Measurements from ENCODE around the gene ICAM2. TPM values are rescaled to one million over a fixed set of nuclear protein-coding genes. Genes with fewer than 3 reads are reported as not detected.

Gene ICAM2
- total RNA-seq, 1 experiment from 2014 or later: 4.4 TPM

DNA sequence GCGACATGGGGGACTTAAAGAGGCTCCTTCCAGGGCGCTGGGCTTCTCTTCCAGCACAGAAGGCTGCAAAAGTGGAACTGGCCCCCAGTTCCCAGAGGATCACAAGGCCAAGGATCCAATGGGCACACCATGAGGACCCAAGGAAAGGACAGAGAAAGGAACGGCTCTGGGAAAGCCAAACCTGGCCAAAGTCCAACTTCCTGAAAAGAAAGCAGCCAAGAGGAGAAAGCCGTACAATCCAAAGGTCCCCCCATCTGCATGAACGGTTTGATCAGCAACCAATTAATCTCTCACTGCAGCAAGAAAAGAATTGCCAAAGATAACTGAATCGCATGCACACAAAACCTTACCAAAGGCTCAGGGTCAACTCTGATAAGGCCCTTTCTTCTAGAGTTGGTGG lies 19.8 kb upstream of the ICAM2 start:
- H3K4me1 ChIP-seq (ENCODE audit: low read length): no peaks in the 10 kb centered on the region
- H2AFZ ChIP-seq (ENCODE audit: low read length): no peak overlapping the region
- H3K27me3 ChIP-seq (ENCODE audit: low read length): no peaks in the 10 kb centered on the region
- H3K36me3 ChIP-seq (ENCODE audit: insufficient read depth, low read length): no peaks in the 10 kb centered on the region
- no peak overlapping the region for H3K4me3 ChIP-seq (ENCODE audit: low read length)
- H3K4me2 ChIP-seq (ENCODE audit: low read depth, low read length, poor library complexity, severe bottlenecking): no peak overlapping the region
- no peaks in the 10 kb centered on the region for H4K20me1 ChIP-seq (ENCODE audit: insufficient read depth, low read depth, low read length)
- no peaks in the 10 kb centered on the region for H3K9me3 ChIP-seq (ENCODE audit: low read length)
- DNase-seq: no peak
- H3K79me2 ChIP-seq (ENCODE audit: low read length): no peaks in the 10 kb centered on the region
- H3K9me2 ChIP-seq (replicated peaks; ENCODE audit: insufficient read depth, low read length): no peaks in the 10 kb centered on the region
- no peak overlapping the region for H3K9ac ChIP-seq (ENCODE audit: low read length)
- H3K27ac ChIP-seq (ENCODE audit: low read length): no peak overlapping the region

DNA sequence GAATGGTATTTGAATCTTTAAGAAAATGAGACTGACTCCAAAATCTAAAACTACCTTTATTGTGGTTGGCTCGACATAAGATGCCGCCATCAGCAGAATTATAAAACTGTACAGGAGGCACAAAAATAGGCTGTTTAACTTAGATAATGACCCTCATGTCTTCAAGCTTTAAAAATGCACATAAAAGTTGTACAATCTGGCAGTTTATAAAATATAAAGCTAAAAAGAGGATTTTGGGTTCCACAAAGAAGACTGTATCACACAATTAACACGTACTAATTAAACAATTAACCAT lies 18.6 kb upstream of the ICAM2 start:
- no peaks in the 10 kb centered on the region for H3K4me1 ChIP-seq (ENCODE audit: low read length)
- no peak overlapping the region for H3K4me2 ChIP-seq (ENCODE audit: low read depth, low read length, poor library complexity, severe bottlenecking)
- H4K20me1 ChIP-seq (ENCODE audit: insufficient read depth, low read depth, low read length): no peaks in the 10 kb centered on the region
- H3K36me3 ChIP-seq (ENCODE audit: insufficient read depth, low read length): no peaks in the 10 kb centered on the region
- no peak overlapping the region for H3K4me3 ChIP-seq (ENCODE audit: low read length)
- H2AFZ ChIP-seq (ENCODE audit: low read length): no peak overlapping the region
- H3K27me3 ChIP-seq (ENCODE audit: low read length): no peaks in the 10 kb centered on the region
- no peak for DNase-seq
- no peaks in the 10 kb centered on the region for H3K79me2 ChIP-seq (ENCODE audit: low read length)
- no peaks in the 10 kb centered on the region for H3K9me2 ChIP-seq (replicated peaks; ENCODE audit: insufficient read depth, low read length)
- no peak overlapping the region for H3K27ac ChIP-seq (ENCODE audit: low read length)
- no peak overlapping the region for H3K9ac ChIP-seq (ENCODE audit: low read length)
- no peaks in the 10 kb centered on the region for H3K9me3 ChIP-seq (ENCODE audit: low read length)

DNA sequence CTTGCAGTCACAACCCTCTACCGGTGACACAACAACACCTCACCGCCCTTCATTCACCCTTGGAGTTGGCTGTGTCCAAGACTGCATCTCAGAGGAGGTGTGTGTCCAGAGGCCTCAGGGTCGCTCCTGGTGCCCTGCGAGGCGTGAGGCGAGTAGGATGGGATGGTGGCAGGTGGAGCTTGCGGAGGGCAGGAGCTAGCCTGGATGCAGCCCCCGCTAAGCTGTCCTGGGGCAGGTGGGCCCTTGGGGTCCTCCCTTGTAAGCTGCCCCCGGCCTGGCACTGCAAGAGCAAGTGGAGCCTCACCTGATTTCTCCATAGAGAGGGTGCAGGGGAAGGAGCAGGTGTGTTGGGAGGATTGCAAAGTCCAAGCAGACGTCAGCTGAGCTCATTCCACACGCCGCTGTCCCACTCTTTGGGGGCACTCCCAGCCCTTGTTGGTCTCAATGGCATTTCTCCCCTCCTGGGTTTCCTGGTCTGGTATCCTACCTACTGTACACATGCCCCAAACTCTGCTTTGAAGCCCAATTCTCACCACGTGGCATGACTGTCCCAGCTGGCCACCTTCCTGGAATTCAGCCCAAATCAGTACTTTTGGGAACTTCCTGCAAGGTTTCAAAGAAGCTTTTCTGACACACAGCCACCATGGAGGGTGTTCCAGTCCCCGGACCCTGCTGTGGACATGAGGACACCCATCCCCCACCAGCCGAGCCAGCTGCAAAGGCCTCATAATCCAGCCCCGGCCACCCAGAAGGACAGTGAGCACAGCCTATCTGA lies 18.1 kb upstream of the ICAM2 start:
- no peak overlapping the region for H3K4me3 ChIP-seq (ENCODE audit: low read length)
- no peak overlapping the region for H3K9ac ChIP-seq (ENCODE audit: low read length)
- no peaks in the 10 kb centered on the region for H3K9me3 ChIP-seq (ENCODE audit: low read length)
- no peaks in the 10 kb centered on the region for H3K27me3 ChIP-seq (ENCODE audit: low read length)
- no peaks in the 10 kb centered on the region for H3K9me2 ChIP-seq (replicated peaks; ENCODE audit: insufficient read depth, low read length)
- H2AFZ ChIP-seq (ENCODE audit: low read length): no peak overlapping the region
- no peak overlapping the region for H3K27ac ChIP-seq (ENCODE audit: low read length)
- DNase-seq: no peak
- no peaks in the 10 kb centered on the region for H4K20me1 ChIP-seq (ENCODE audit: insufficient read depth, low read depth, low read length)
- no peaks in the 10 kb centered on the region for H3K4me1 ChIP-seq (ENCODE audit: low read length)
- H3K4me2 ChIP-seq (ENCODE audit: low read depth, low read length, poor library complexity, severe bottlenecking): no peak overlapping the region
- H3K79me2 ChIP-seq (ENCODE audit: low read length): no peaks in the 10 kb centered on the region
- H3K36me3 ChIP-seq (ENCODE audit: insufficient read depth, low read length): no peaks in the 10 kb centered on the region

DNA sequence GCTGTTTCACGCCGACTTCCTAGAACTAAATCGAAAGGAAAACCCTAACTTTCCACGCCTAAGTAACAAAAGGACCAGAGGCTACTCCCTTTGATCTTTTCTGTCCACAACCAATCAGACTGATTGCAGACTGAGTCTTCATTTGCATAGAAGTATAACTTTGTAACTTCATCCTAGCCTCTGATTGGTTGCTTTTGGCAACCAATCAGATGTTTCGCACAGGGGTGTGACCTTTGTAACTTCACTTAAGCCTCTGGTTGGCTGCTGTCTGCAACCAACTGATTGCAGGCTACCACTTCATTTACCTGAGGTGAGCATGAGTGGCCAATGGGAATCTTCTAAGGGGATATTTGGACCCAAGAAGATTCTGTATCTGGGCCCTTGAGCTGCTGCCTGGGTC lies 17.4 kb upstream of the ICAM2 start:
- peak; percentile 53 for DNase-seq
- no peak overlapping the region for H3K27ac ChIP-seq (ENCODE audit: low read length)
- H3K9ac ChIP-seq (ENCODE audit: low read length): no peak overlapping the region
- no peak overlapping the region for H2AFZ ChIP-seq (ENCODE audit: low read length)
- H3K9me2 ChIP-seq (replicated peaks; ENCODE audit: insufficient read depth, low read length): no peaks in the 10 kb centered on the region
- no peaks in the 10 kb centered on the region for H3K36me3 ChIP-seq (ENCODE audit: insufficient read depth, low read length)
- H3K4me3 ChIP-seq (ENCODE audit: low read length): no peak overlapping the region
- H3K79me2 ChIP-seq (ENCODE audit: low read length): no peaks in the 10 kb centered on the region
- no peaks in the 10 kb centered on the region for H3K4me1 ChIP-seq (ENCODE audit: low read length)
- H4K20me1 ChIP-seq (ENCODE audit: insufficient read depth, low read depth, low read length): no peaks in the 10 kb centered on the region
- H3K27me3 ChIP-seq (ENCODE audit: low read length): no peaks in the 10 kb centered on the region
- H3K4me2 ChIP-seq (ENCODE audit: low read depth, low read length, poor library complexity, severe bottlenecking): no peak overlapping the region
- H3K9me3 ChIP-seq (ENCODE audit: low read length): no peaks in the 10 kb centered on the region

DNA sequence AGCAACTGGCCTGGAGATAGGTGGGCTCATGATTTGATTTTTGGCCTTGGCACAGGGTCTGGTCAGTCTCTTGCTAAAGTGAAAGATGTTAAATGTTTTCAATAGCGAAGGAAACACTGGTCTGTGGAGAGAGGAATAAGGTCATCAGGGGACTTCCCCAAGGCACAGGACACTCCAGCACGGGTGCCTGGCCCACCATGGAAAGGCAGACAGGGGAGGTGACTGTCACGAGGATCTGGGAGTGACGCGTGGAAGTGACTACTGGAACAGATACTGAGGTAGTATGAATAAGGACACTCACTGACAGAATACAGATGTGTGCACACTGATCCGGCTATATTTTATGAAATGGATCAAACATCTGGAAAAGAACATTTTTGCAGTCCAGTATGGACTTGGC lies 16.7 kb upstream of the ICAM2 start:
- Histone ChIP-seq H3K36me3 (ENCODE audit: insufficient read depth, low read length) (no peaks in the 10 kb centered on the region), H3K79me2 (ENCODE audit: low read length) (no peaks in the 10 kb centered on the region), H3K27ac (ENCODE audit: low read length) (no peak overlapping the region), H4K20me1 (ENCODE audit: insufficient read depth, low read depth, low read length) (no peaks in the 10 kb centered on the region), H3K4me2 (ENCODE audit: low read depth, low read length, poor library complexity, severe bottlenecking) (no peak overlapping the region), H3K4me3 (ENCODE audit: low read length) (no peak overlapping the region), H2AFZ (ENCODE audit: low read length) (no peak overlapping the region), H3K9me3 (ENCODE audit: low read length) (no peaks in the 10 kb centered on the region), H3K27me3 (ENCODE audit: low read length) (no peaks in the 10 kb centered on the region), H3K9ac (ENCODE audit: low read length) (no peak overlapping the region), H3K4me1 (ENCODE audit: low read length) (no peaks in the 10 kb centered on the region), H3K9me2 (replicated peaks; ENCODE audit: insufficient read depth, low read length) (no peaks in the 10 kb centered on the region)
- no peak for DNase-seq

DNA sequence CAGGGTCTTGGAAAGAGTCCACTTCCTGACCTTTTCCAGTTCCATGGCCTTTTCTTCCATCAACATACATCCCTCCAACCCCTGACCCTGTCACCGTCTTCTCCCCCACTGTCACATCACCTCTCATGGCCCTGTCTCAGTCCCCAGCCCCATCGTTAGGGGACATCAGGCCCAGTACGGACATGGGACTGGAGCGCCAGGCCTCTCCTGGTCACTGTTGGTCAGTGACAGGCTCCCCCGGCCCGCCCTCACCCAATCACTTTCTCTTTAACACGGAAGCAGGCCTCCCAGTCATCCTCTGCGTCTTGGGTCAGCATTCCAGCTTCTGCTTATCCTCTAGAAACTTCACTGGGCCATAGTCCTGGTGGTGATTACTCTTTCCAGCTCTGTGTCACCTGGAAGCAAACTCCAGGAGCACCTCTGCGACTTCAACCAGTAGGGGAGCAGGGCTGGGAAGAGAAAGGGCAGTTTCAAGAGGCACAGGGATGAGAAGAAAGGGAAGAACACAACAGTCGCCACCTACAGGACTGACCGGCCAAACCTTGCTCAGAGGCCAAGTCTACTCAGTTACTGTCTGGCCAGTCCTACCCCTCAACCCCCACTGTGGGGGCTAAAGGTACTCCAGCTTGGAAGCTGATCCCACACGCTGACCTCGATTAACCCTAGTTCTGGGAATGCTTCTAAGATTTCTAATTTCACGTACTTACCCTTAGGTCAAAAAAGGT lies 15.9 kb upstream of the ICAM2 start:
- Histone ChIP-seq H3K79me2 (ENCODE audit: low read length) (no peaks in the 10 kb centered on the region), H3K9ac (ENCODE audit: low read length) (no peak overlapping the region), H3K27me3 (ENCODE audit: low read length) (no peaks in the 10 kb centered on the region), H2AFZ (ENCODE audit: low read length) (no peak overlapping the region), H3K4me3 (ENCODE audit: low read length) (no peak overlapping the region), H3K9me3 (ENCODE audit: low read length) (no peaks in the 10 kb centered on the region), H3K4me1 (ENCODE audit: low read length) (no peaks in the 10 kb centered on the region), H3K36me3 (ENCODE audit: insufficient read depth, low read length) (no peaks in the 10 kb centered on the region), H3K27ac (ENCODE audit: low read length) (no peak overlapping the region), H3K4me2 (ENCODE audit: low read depth, low read length, poor library complexity, severe bottlenecking) (no peak overlapping the region), H3K9me2 (replicated peaks; ENCODE audit: insufficient read depth, low read length) (no peaks in the 10 kb centered on the region), H4K20me1 (ENCODE audit: insufficient read depth, low read depth, low read length) (no peaks in the 10 kb centered on the region)
- DNase-seq: no peak

DNA sequence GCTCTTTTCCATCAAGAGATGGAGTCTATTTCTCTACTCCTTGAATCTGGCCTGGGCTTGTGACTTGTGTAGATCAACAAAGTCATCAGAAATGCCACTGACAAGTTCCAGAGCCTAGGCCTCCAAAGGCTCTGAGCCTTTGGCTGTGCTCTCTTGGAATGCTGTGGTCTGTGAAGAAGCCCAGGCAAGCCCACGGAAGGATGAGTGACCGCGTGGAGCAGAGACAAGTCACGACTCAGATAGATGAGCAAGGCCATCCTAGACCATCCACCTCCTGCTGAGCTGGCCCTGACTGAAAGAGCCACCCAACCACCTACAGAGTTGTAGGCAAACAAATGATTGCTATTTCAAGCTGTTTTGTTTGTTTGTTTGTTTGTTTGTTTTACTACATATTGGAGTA lies 11.6 kb upstream of the ICAM2 start:
- Histone ChIP-seq H3K27me3 (ENCODE audit: low read length) (no peaks in the 10 kb centered on the region), H3K9me2 (replicated peaks; ENCODE audit: insufficient read depth, low read length) (no peaks in the 10 kb centered on the region), H3K4me2 (ENCODE audit: low read depth, low read length, poor library complexity, severe bottlenecking) (no peak overlapping the region), H3K36me3 (ENCODE audit: insufficient read depth, low read length) (no peaks in the 10 kb centered on the region), H3K27ac (ENCODE audit: low read length) (no peak overlapping the region), H2AFZ (ENCODE audit: low read length) (no peak overlapping the region), H3K4me1 (ENCODE audit: low read length) (no peaks in the 10 kb centered on the region), H3K9me3 (ENCODE audit: low read length) (no peaks in the 10 kb centered on the region), H3K9ac (ENCODE audit: low read length) (no peak overlapping the region), H3K79me2 (ENCODE audit: low read length) (no peaks in the 10 kb centered on the region), H4K20me1 (ENCODE audit: insufficient read depth, low read depth, low read length) (no peaks in the 10 kb centered on the region), H3K4me3 (ENCODE audit: low read length) (no peak overlapping the region)
- no peak for DNase-seq

DNA sequence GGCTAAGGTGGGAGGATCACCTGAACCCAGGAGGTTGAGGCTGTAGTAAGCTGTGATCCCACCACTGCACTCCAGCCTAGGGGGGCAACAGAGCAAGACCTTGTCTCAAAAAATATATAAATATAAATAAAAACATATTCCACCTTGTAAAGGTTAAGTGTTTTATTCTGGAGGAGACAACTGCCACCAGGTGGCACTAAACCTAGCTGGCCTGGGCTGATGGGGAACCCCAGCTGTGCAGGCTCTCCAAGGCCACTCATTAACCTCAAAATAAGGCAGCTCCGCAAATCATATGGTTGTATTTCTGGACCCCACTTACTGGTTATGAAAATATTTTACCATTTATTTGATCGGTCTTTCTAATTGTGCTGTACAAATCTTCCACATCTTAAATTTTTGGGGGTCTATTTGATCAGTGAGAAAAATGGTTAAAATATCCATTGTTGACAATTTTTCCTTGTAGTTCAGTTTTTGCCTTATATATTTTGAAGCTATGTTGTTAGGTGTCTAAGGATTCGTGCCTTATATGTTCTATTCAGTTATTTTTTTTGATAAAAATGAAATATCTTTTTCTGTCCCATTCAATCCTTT lies 8.5 kb upstream of the ICAM2 start:
- H3K79me2 ChIP-seq (ENCODE audit: low read length): no peaks in the 10 kb centered on the region
- no peaks in the 10 kb centered on the region for H3K4me1 ChIP-seq (ENCODE audit: low read length)
- H3K4me2 ChIP-seq (ENCODE audit: low read depth, low read length, poor library complexity, severe bottlenecking): no peak overlapping the region
- no peak overlapping the region for H3K27ac ChIP-seq (ENCODE audit: low read length)
- no peak overlapping the region for H3K4me3 ChIP-seq (ENCODE audit: low read length)
- no peaks in the 10 kb centered on the region for H3K9me3 ChIP-seq (ENCODE audit: low read length)
- no peaks in the 10 kb centered on the region for H3K36me3 ChIP-seq (ENCODE audit: insufficient read depth, low read length)
- DNase-seq: peak; percentile 85
- no peaks in the 10 kb centered on the region for H4K20me1 ChIP-seq (ENCODE audit: insufficient read depth, low read depth, low read length)
- H3K9ac ChIP-seq (ENCODE audit: low read length): no peak overlapping the region
- no peaks in the 10 kb centered on the region for H3K27me3 ChIP-seq (ENCODE audit: low read length)
- no peak overlapping the region for H2AFZ ChIP-seq (ENCODE audit: low read length)
- no peaks in the 10 kb centered on the region for H3K9me2 ChIP-seq (replicated peaks; ENCODE audit: insufficient read depth, low read length)

Measured in Karpas-422 (cell line).